Pulmonary artery endothelial cell (primary cell): ENCODE data around the gene PLTP. TPM values are rescaled to one million over a fixed set of nuclear protein-coding genes. Genes with fewer than 3 reads are reported as not detected.

Experiments used
- DNase-seq: peaks from one replicate; pipeline ENCODE4 v3.0.0-alpha.2; 2011; ENCODE audit warnings: low read depth, low spot score
- total RNA-seq: library from RNA; depleted of rRNA; stranded (reverse); fragments of >200 nt; gene quantifications from 2 replicates; pipeline ENCODE4 v1.2.3, GENCODE V29; 2014

The PLTP gene
- total RNA-seq, 1 donor from 2014 or later = 19.7 TPM

GRCh38 chr20:45921337-45922189, 9.6 kb upstream of the PLTP start:
- no peak for DNase-seq

- DNase-seq = no peak
These were observed 8.7 kb upstream of the PLTP start for GRCh38 chr20:45920462-45921336.

GRCh38 chr20:45919542-45920399, 7.8 kb upstream of the PLTP start:
- peak; percentile 63 for DNase-seq

GRCh38 chr20:45918779-45919537, 7.0 kb upstream of the PLTP start:
- no peak for DNase-seq

GRCh38 chr20:45918182-45918737, 6.3 kb upstream of the PLTP start:
- no peak for DNase-seq

- no peak for DNase-seq
These were observed 5.8 kb upstream of the PLTP start for GRCh38 chr20:45917790-45918141.

- no peak for DNase-seq
These were observed 1.2 kb upstream of the PLTP start for GRCh38 chr20:45913116-45913515.

DNA sequence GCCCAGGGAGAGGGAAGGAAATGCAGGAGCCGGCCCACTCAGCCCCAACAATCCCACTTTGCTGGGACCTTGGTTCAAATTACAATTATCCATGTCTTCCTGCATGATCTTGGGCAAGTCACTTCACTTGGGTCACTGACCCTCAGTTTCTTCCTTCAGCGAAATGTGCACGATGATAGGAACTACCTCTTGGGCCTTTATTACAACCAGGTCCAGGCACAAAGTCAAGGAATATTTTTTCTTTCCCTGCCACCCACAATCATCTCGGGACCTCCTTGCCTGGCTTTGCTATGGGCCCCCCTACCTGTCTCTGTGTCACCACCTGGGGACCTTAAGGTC, 358 bp upstream of the PLTP start:
- no peak for DNase-seq

DNA sequence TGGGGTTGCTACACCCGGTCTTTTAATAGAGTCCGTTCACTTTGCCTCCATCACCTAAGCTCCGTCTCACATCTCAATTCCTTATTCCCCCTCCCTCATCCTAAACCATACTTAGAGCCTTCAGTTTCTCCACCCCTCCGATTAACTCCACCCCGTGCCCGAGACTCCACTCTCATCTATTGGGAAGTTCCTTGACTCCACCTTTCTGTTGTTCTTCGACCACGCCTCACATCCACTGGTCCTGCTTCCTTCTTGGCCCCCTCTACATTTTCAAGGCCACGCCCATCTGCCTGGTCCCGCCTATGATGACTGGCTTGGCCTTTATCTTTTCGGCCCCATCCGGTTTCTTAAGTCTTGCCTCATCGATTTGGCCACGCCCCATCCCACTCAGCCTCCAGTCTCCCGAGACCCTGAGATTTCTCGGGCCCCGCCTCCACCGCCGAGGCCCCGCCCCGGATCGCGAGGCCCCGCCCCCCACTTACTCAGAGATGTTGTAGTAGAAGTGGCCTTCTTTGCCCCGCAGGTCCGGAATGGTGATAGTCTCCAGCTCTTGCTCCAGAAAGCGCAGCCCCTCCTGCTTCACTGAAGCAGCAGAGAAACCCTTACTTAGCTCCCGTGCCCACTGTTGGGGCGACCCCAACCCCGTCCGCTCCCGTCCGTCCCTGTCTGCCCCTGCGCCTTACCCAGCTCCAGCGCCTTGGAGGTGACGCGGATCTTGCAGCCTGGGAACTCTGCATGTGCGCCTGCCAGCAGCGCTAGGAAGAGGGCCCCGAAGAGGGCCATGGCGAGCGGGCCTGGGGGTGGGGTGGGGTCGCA, 1.1 kb downstream of the PLTP start:
- DNase-seq = peak; percentile 100

- no peak for DNase-seq
These were observed 1.9 kb downstream of the PLTP start for GRCh38 chr20:45909817-45910669.

- DNase-seq = no peak
These were observed 2.6 kb downstream of the PLTP start for GRCh38 chr20:45909336-45909808.

DNA sequence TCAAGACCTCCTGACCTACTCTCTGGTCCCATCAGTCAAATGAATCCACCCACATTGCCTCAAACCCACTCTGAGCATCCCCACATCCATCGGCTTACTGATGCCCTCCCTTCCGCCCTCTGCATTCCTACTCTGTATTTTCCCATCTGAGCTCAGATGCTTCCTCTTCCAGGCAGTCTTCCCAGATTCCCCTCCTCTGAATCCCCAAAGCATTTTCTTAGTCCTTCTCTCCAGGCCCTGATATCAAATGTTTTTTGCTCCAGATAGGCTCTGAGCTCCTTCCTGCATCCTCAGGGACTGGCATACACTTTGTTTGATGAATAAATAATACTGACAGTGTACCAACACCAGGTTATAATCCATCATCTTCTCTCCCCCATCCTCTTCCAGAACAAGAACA, 3.9 kb downstream of the PLTP start:
- no peak for DNase-seq

GRCh38 chr20:45907219-45907948, 4.6 kb downstream of the PLTP start:
- DNase-seq = no peak

- no peak for DNase-seq
These were observed 6.4 kb downstream of the PLTP start for GRCh38 chr20:45905505-45906079.

DNA sequence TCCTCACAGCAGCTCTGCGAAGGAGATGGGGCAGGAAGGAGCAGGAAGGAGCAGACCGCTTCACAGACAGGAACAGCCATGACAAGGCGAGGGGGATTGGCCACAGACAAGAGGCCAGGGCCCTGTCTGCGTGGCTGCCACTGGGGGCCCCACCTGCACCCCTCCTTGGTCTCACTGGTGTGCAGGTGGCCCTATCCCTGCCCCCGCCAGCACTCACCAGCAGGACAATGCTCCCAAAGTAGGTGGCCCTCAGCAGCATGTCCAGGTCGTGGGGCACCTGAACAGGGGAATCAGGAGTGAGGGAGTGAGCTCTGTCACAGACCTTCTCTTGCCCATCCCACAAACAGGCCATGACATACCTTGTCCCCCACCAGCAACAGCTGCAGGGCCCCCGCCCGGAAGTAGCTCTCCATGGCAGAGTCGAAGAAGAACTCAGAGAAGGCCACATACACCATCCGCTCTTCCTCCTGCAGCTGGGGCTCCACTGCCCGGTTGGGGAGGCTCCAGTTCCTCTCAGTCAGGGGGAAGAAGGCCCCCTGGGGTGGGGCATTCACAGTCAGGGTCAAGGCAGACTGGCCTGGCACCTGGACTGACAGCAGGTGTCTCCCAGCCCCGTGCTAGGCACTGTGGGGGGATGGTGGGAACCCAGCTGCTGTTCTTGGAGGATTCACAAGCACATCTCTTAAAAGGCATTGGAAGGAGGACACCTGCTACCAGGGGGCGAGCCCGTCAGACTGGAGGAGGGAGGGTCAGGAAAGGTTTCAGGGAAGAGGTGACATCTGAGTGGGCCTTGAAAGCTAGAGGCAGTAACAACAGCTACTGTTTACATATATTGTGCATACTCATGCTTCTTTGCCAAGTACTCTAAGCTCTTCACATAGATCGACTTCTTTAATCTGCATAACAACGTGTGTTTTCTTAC, 7.1 kb downstream of the PLTP start:
- DNase-seq = no peak

- DNase-seq = no peak
These were observed 9.7 kb downstream of the PLTP start for GRCh38 chr20:45902199-45902701.
